Large intestine (tissue), 3 donors: ENCODE measurements around the gene YTHDF1. TPM values are rescaled to one million over a fixed set of nuclear protein-coding genes. Genes with fewer than 3 reads are reported as not detected.

Experiments used
- DNase-seq, 2 donors: peaks; one replicate each; pipeline versions ENCODE4 v3.0.0 to v3.0.0-alpha.2; 2013
- H3K27ac ChIP-seq: one replicate; pipeline ENCODE4 v1.5.1; 2013; ENCODE audit warnings: low read length
- H3K27me3 ChIP-seq: 2 replicates; pipeline ENCODE4 v1.6.1; 2013; ENCODE audit warnings: low read length; ENCODE audit not compliant: control insufficient read depth, insufficient read depth
- H3K36me3 ChIP-seq: 2 replicates; pipeline ENCODE4 v1.6.1; 2013; ENCODE audit warnings: low read length; ENCODE audit not compliant: control insufficient read depth, insufficient read depth
- H3K4me1 ChIP-seq: one replicate; pipeline ENCODE4 v1.6.1; 2013; ENCODE audit warnings: low read length; ENCODE audit not compliant: control insufficient read depth, insufficient read depth
- H3K4me3 ChIP-seq: one replicate; pipeline ENCODE4 v1.5.1; 2013; ENCODE audit warnings: low read length
- H3K9me3 ChIP-seq: one replicate; pipeline ENCODE4 v1.6.1; 2013; ENCODE audit warnings: mild to moderate bottlenecking, low read depth, low read length, moderate library complexity; ENCODE audit not compliant: control insufficient read depth
- WGBS: methylation state at CpG from one replicate; pipeline ENCODE4 v1.1.5; 2013; ENCODE audit warnings: low lambda C conversion rate; ENCODE audit not compliant: insufficient coverage; 5-methylcytosine and 5-hydroxymethylcytosine counted together
- polyA plus RNA-seq: library from polyadenylated mRNA; unstranded; fragments of 120-200 nt; gene quantifications from one replicate; pipeline ENCODE4 v1.2.1, GENCODE V29; 2013

The YTHDF1 gene
- polyA plus RNA-seq, 1 donor = 35.4 TPM

GRCh38 chr20:63210011-63210605 lies 5.8 kb downstream of the YTHDF1 start:
- Histone ChIP-seq H3K27ac (no peak overlapping the region), H3K4me1 (peaks cover 11% of the 10 kb centered on the region), H3K4me3 (no peak overlapping the region), H3K36me3 (peaks cover 68% of the 10 kb centered on the region), H3K9me3 (no peaks in the 10 kb centered on the region), H3K27me3 (no peaks in the 10 kb centered on the region)
- no CpG with 5 or more reads among the region's 11 CpGs for WGBS
- no peak for DNase-seq

GRCh38 chr20:63208346-63208909 lies 7.5 kb downstream of the YTHDF1 start:
- no peak for DNase-seq
- no CpG with 5 or more reads among the region's 6 CpGs for WGBS
- H3K4me3 ChIP-seq = no peak overlapping the region
- H3K27ac ChIP-seq = no peak overlapping the region
- no peaks in the 10 kb centered on the region for H3K4me1 ChIP-seq
- H3K36me3 ChIP-seq = peaks cover 74% of the 10 kb centered on the region
- no peaks in the 10 kb centered on the region for H3K27me3 ChIP-seq
- H3K9me3 ChIP-seq = no peaks in the 10 kb centered on the region

GRCh38 chr20:63206878-63207277 lies 9.1 kb downstream of the YTHDF1 start:
- no peaks in the 10 kb centered on the region for H3K9me3 ChIP-seq
- H3K4me1 ChIP-seq = no peaks in the 10 kb centered on the region
- peaks cover 74% of the 10 kb centered on the region for H3K36me3 ChIP-seq
- no peaks in the 10 kb centered on the region for H3K27me3 ChIP-seq
- no peak for DNase-seq
- H3K27ac ChIP-seq = no peak overlapping the region
- H3K4me3 ChIP-seq = no peak overlapping the region
- 80% methylated on average over 1 of the region's 11 CpGs for WGBS

GRCh38 chr20:63205896-63206295 lies 10.0 kb downstream of the YTHDF1 start:
- H3K27me3 ChIP-seq = no peaks in the 10 kb centered on the region
- H3K36me3 ChIP-seq = peaks cover 74% of the 10 kb centered on the region
- no peaks in the 10 kb centered on the region for H3K4me1 ChIP-seq
- no peak overlapping the region for H3K4me3 ChIP-seq
- no CpG with 5 or more reads among the region's 10 CpGs for WGBS
- DNase-seq = no peak
- H3K27ac ChIP-seq = no peak overlapping the region
- no peaks in the 10 kb centered on the region for H3K9me3 ChIP-seq

- no CpG with 5 or more reads among the region's 5 CpGs for WGBS
- Histone ChIP-seq H3K4me1 (no peaks in the 10 kb centered on the region), H3K36me3 (peaks cover 69% of the 10 kb centered on the region), H3K27ac (no peak overlapping the region), H3K4me3 (no peak overlapping the region), H3K9me3 (no peaks in the 10 kb centered on the region), H3K27me3 (no peaks in the 10 kb centered on the region)
- no peak for DNase-seq
Observed at GRCh38 chr20:63204362-63204761, 11.6 kb downstream of the YTHDF1 start.

- no peaks in the 10 kb centered on the region for H3K4me1 ChIP-seq
- H3K9me3 ChIP-seq = no peaks in the 10 kb centered on the region
- DNase-seq = no peak
- no peak overlapping the region for H3K27ac ChIP-seq
- H3K4me3 ChIP-seq = no peak overlapping the region
- H3K36me3 ChIP-seq = peaks cover 61% of the 10 kb centered on the region
- WGBS = no CpG with 5 or more reads among the region's 29 CpGs
- H3K27me3 ChIP-seq = no peaks in the 10 kb centered on the region
Observed at GRCh38 chr20:63202811-63203526, 13.0 kb downstream of the YTHDF1 start.

GRCh38 chr20:63202021-63202420 lies 13.9 kb downstream of the YTHDF1 start:
- 100% methylated on average over 2 of the region's 17 CpGs for WGBS
- Histone ChIP-seq H3K27me3 (no peaks in the 10 kb centered on the region), H3K27ac (no peak overlapping the region), H3K4me1 (no peaks in the 10 kb centered on the region), H3K9me3 (no peaks in the 10 kb centered on the region), H3K36me3 (peaks cover 68% of the 10 kb centered on the region), H3K4me3 (no peak overlapping the region)
- DNase-seq = no peak

GRCh38 chr20:63198606-63199005 lies 17.3 kb downstream of the YTHDF1 start:
- H3K36me3 ChIP-seq = peaks cover 56% of the 10 kb centered on the region
- DNase-seq = no peak
- no peak overlapping the region for H3K4me3 ChIP-seq
- no peak overlapping the region for H3K27ac ChIP-seq
- no peaks in the 10 kb centered on the region for H3K4me1 ChIP-seq
- H3K27me3 ChIP-seq = no peaks in the 10 kb centered on the region
- no CpG with 5 or more reads among the region's 7 CpGs for WGBS
- H3K9me3 ChIP-seq = no peaks in the 10 kb centered on the region

- no peak for DNase-seq
- Histone ChIP-seq H3K4me3 (no peak overlapping the region), H3K9me3 (no peaks in the 10 kb centered on the region), H3K27ac (no peak overlapping the region), H3K36me3 (peaks cover 39% of the 10 kb centered on the region), H3K4me1 (no peaks in the 10 kb centered on the region), H3K27me3 (no peaks in the 10 kb centered on the region)
- no CpG with 5 or more reads among the region's 9 CpGs for WGBS
Observed at GRCh38 chr20:63196768-63197470, 19.0 kb downstream of the YTHDF1 start.

- Histone ChIP-seq H3K36me3 (peaks cover 28% of the 10 kb centered on the region), H3K4me1 (no peaks in the 10 kb centered on the region), H3K27me3 (no peaks in the 10 kb centered on the region), H3K9me3 (no peaks in the 10 kb centered on the region), H3K27ac (no peak overlapping the region), H3K4me3 (no peak overlapping the region)
- no peak for DNase-seq
- 100% methylated on average over 1 of the region's 4 CpGs for WGBS
Observed at GRCh38 chr20:63194797-63195173, 21.1 kb downstream of the YTHDF1 start.
